Testis (tissue), 2 donors: Measurements from ENCODE around the gene GAA.

ENCODE experiments used
- POLR2A ChIP-seq: fragments of 450-650 bp; IDR thresholded peaks from one replicate; pipeline ENCODE4 v1.6.1; 2017; ENCODE audit warnings: antibody characterized with exemption, mild to moderate bottlenecking, moderate library complexity
- TF ChIP-seq, protein P1 (sequence below), 3 experiments: fragments of 450-650 bp in 2 of 3; fragments of 200-600 bp in 1 of 3; sonication (generic) in 1 of 3; IDR thresholded peaks; one replicate each; pipeline ENCODE4 v1.5.1; 2016 to 2019; ENCODE audit warnings: antibody characterized with exemption in 3 of 3, mild to moderate bottlenecking in 2 of 3, moderate library complexity in 1 of 3

DNA sequence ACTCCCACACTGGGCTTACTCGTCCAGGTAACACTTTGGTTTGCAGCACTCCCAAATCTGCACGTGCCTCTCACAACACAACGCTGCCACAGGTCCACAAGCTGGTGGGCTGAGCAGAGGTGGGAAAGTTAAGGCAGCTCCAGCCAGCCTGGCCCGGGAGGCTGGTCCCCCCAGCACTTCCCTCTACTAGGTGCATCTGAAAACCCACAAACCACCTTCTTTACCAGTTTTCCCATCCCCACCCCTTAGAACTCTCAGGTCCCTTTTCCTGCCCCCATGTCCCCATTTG lies 1.4 kb upstream of the GAA start:
- TF ChIP-seq, protein P1, sequence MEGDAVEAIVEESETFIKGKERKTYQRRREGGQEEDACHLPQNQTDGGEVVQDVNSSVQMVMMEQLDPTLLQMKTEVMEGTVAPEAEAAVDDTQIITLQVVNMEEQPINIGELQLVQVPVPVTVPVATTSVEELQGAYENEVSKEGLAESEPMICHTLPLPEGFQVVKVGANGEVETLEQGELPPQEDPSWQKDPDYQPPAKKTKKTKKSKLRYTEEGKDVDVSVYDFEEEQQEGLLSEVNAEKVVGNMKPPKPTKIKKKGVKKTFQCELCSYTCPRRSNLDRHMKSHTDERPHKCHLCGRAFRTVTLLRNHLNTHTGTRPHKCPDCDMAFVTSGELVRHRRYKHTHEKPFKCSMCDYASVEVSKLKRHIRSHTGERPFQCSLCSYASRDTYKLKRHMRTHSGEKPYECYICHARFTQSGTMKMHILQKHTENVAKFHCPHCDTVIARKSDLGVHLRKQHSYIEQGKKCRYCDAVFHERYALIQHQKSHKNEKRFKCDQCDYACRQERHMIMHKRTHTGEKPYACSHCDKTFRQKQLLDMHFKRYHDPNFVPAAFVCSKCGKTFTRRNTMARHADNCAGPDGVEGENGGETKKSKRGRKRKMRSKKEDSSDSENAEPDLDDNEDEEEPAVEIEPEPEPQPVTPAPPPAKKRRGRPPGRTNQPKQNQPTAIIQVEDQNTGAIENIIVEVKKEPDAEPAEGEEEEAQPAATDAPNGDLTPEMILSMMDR (IDR thresholded peaks at IDR 0.05) = no peak
- no peak for TF ChIP-seq POLR2A
